HG02884 (cell line): ENCODE measurements around the gene RIMBP2.

ENCODE experiments used
- ATAC-seq: cut with Tn5 transposase; IDR thresholded peaks from one replicate; pipeline ENCODE4 v1.9.1; 2021; ENCODE audit warnings: mild to moderate bottlenecking, moderate library complexity; ENCODE audit not compliant: unreplicated experiment

RIMBP2 gene

GRCh38 chr12:130433834-130434233 is 282.3 kb downstream of the RIMBP2 start:
- ATAC-seq, result no peak

- ATAC-seq, result no peak
These were observed 282.7 kb downstream of the RIMBP2 start for GRCh38 chr12:130433411-130433810.

GRCh38 chr12:130431176-130431575 is 284.9 kb downstream of the RIMBP2 start:
- ATAC-seq, result no peak

- ATAC-seq, result no peak
These were observed 286.2 kb downstream of the RIMBP2 start for GRCh38 chr12:130429656-130430505.

- no peak for ATAC-seq
These were observed 288.0 kb downstream of the RIMBP2 start for GRCh38 chr12:130428116-130428515.

- no peak for ATAC-seq
These were observed 288.7 kb downstream of the RIMBP2 start for GRCh38 chr12:130427381-130427887.

- no peak for ATAC-seq
These were observed 290.3 kb downstream of the RIMBP2 start for GRCh38 chr12:130425698-130426245.

- ATAC-seq, result no peak
These were observed 291.0 kb downstream of the RIMBP2 start for GRCh38 chr12:130424858-130425697.

- no peak for ATAC-seq
These were observed 291.9 kb downstream of the RIMBP2 start for GRCh38 chr12:130423991-130424857.

- no peak for ATAC-seq
These were observed 293.0 kb downstream of the RIMBP2 start for GRCh38 chr12:130423136-130423535.

GRCh38 chr12:130422676-130423075 is 293.4 kb downstream of the RIMBP2 start:
- ATAC-seq, result no peak

GRCh38 chr12:130421896-130422295 is 294.2 kb downstream of the RIMBP2 start:
- no peak for ATAC-seq

- ATAC-seq, result no peak
These were observed 296.0 kb downstream of the RIMBP2 start for GRCh38 chr12:130420071-130420470.

- ATAC-seq, result no peak
These were observed 297.0 kb downstream of the RIMBP2 start for GRCh38 chr12:130419116-130419515.

GRCh38 chr12:130418251-130418650 is 297.8 kb downstream of the RIMBP2 start:
- ATAC-seq, result no peak

GRCh38 chr12:130414381-130414780 is 301.7 kb downstream of the RIMBP2 start:
- ATAC-seq, result no peak

- ATAC-seq, result no peak
These were observed 302.2 kb downstream of the RIMBP2 start for GRCh38 chr12:130413909-130414308.

GRCh38 chr12:130412384-130412783 is 303.7 kb downstream of the RIMBP2 start:
- ATAC-seq, result no peak

GRCh38 chr12:130405332-130405731 is 310.8 kb downstream of the RIMBP2 start:
- ATAC-seq, result no peak

- ATAC-seq, result no peak
These were observed 314.4 kb downstream of the RIMBP2 start for GRCh38 chr12:130401703-130402102.
